HepG2 (cell line): ENCODE data around the gene CSTPP1. TPM values are rescaled to one million over a fixed set of nuclear protein-coding genes. Genes with fewer than 3 reads are reported as not detected.
A peak's percentile ranks its signal among the peaks of the same experiment; 100 is the strongest.

Source experiments
- CHCHD3 ChIP-seq: sonication (generic); formaldehyde crosslinking; IDR thresholded peaks from 2 replicates; pipeline ENCODE4 v1.8.0; 2022; ENCODE audit warnings: mild to moderate bottlenecking, missing genetic modification reagents, moderate library complexity
- ETV5 ChIP-seq: IDR thresholded peaks from 2 replicates; pipeline ENCODE4 v1.6.1; 2018; ENCODE audit warnings: missing biosample characterization, missing genetic modification reagents, inconsistent platforms, borderline replicate concordance
- FOXJ3 ChIP-seq: sonication (generic); formaldehyde crosslinking; IDR thresholded peaks from 2 replicates; pipeline ENCODE4 v1.4.0; 2020; ENCODE audit warnings: missing genetic modification reagents, mild to moderate bottlenecking, borderline replicate concordance
- HOXA7 ChIP-seq: sonication (generic); formaldehyde crosslinking; IDR thresholded peaks from 2 replicates; pipeline ENCODE4 v1.8.1; 2022; ENCODE audit warnings: mild to moderate bottlenecking, missing genetic modification reagents, moderate library complexity
- NR2F2 ChIP-seq: IDR thresholded peaks from 2 replicates; pipeline ENCODE4 v1.6.1; 2012; ENCODE audit warnings: low read depth, inconsistent platforms, borderline replicate concordance
- SNRNP70 ChIP-seq: fragments of 200-400 bp; formaldehyde crosslinking; IDR thresholded peaks from 2 replicates; pipeline ENCODE4 v1.6.1; 2017; ENCODE audit warnings: mild to moderate bottlenecking, low read depth, low read length, moderate library complexity
- ZFP62 ChIP-seq: sonication (generic); formaldehyde crosslinking; IDR thresholded peaks from 2 replicates; pipeline ENCODE4 v1.4.0; 2020; ENCODE audit warnings: missing genetic modification reagents
- ZNF101 ChIP-seq: sonication (generic); formaldehyde crosslinking; IDR thresholded peaks from 2 replicates; pipeline ENCODE4 v1.4.0; 2020; ENCODE audit warnings: mild to moderate bottlenecking, low read depth, missing genetic modification reagents, borderline replicate concordance
- ZNF121 ChIP-seq: sonication (generic); formaldehyde crosslinking; IDR thresholded peaks from 2 replicates; pipeline ENCODE4 v1.5.0; 2020; ENCODE audit warnings: mild to moderate bottlenecking, missing genetic modification reagents
- ZNF143 ChIP-seq: sonication (generic); formaldehyde crosslinking; IDR thresholded peaks from 2 replicates; pipeline ENCODE4 v1.4.0; 2020; ENCODE audit warnings: missing genetic modification reagents
- ZNF256 ChIP-seq: sonication (generic); formaldehyde crosslinking; conservative IDR thresholded peaks from 2 replicates; pipeline ENCODE4 v1.4.0; 2020; ENCODE audit warnings: missing genetic modification reagents
- ZNF263 ChIP-seq: sonication (generic); formaldehyde crosslinking; IDR thresholded peaks from 2 replicates; pipeline ENCODE4 v1.4.0; 2020; ENCODE audit warnings: missing genetic modification reagents
- ZNF530 ChIP-seq: sonication (generic); formaldehyde crosslinking; IDR thresholded peaks from 2 replicates; pipeline ENCODE4 v1.5.0; 2020; ENCODE audit warnings: low read depth, mild to moderate bottlenecking, missing genetic modification reagents
- ZNF552 ChIP-seq: sonication (generic); formaldehyde crosslinking; IDR thresholded peaks from 2 replicates; pipeline ENCODE4 v1.9.0; 2022; ENCODE audit warnings: missing genetic modification reagents, mild to moderate bottlenecking, borderline replicate concordance
- ZNF556 ChIP-seq: sonication (generic); formaldehyde crosslinking; IDR thresholded peaks from 2 replicates; pipeline ENCODE4 v1.4.0; 2020; ENCODE audit warnings: mild to moderate bottlenecking, missing genetic modification reagents, borderline replicate concordance
- ZNF780A ChIP-seq: sonication (generic); formaldehyde crosslinking; IDR thresholded peaks from 2 replicates; pipeline ENCODE4 v1.8.0; 2022; ENCODE audit warnings: mild to moderate bottlenecking, missing genetic modification reagents, moderate library complexity
- ZNF879 ChIP-seq: sonication (generic); formaldehyde crosslinking; IDR thresholded peaks from 2 replicates; pipeline ENCODE4 v1.8.1; 2023; ENCODE audit warnings: missing genetic modification reagents
- ZSCAN9 ChIP-seq: IDR thresholded peaks from 2 replicates; pipeline ENCODE4 v1.6.1; 2016; ENCODE audit warnings: borderline replicate concordance
- polyA plus RNA-seq, 8 experiments: library from polyadenylated mRNA; depleted of rRNA in 3 of 8; stranded (reverse) in 7 of 8; unstranded in 1 of 8; fragments of >200 nt; fragmentation: Illumina TruSeq in 4 of 8; extraction: Trizol in 4 of 8; gene quantifications; 2 replicates each; pipeline versions ENCODE4 v1.2.1 to v1.2.3, GENCODE V29; 2011 to 2016; ENCODE audit warnings: low read depth in 4 of 8, missing spikeins in 1 of 8, mixed read lengths in 1 of 8; ENCODE audit not compliant: insufficient read depth in 1 of 8
- total RNA-seq, 5 experiments: library from RNA; depleted of rRNA; stranded (reverse); fragments of >200 nt; fragmentation: Illumina TruSeq; extraction: Trizol; gene quantifications; 2 replicates each; pipeline ENCODE4 v1.2.3, GENCODE V29; 2016; ENCODE audit warnings: low read depth in 1 of 5
- TF ChIP-seq, protein P1 (sequence below): fragments of 450-650 bp; IDR thresholded peaks from 2 replicates; pipeline ENCODE4 v1.6.1; 2017
- TF ChIP-seq, protein P2 (sequence below): sonication (generic); formaldehyde crosslinking; IDR thresholded peaks from 2 replicates; pipeline ENCODE4 v1.5.0; 2020; ENCODE audit warnings: missing genetic modification reagents, mild to moderate bottlenecking, borderline replicate concordance
- TF ChIP-seq, protein P3 (sequence below): sonication (generic); formaldehyde crosslinking; IDR thresholded peaks from 2 replicates; pipeline ENCODE4 v1.5.1; 2020; ENCODE audit warnings: missing genetic modification reagents, mild to moderate bottlenecking, borderline replicate concordance
- TF ChIP-seq, protein P4 (sequence below): sonication (generic); formaldehyde crosslinking; IDR thresholded peaks from 2 replicates; pipeline ENCODE4 v1.5.1; 2020; ENCODE audit warnings: missing genetic modification reagents, mild to moderate bottlenecking, borderline replicate concordance
- TF ChIP-seq, protein P5 (sequence below): sonication (generic); formaldehyde crosslinking; IDR thresholded peaks from 2 replicates; pipeline ENCODE4 v1.5.0; 2020; ENCODE audit warnings: mild to moderate bottlenecking, low read depth, missing genetic modification reagents, borderline replicate concordance

Gene CSTPP1
- total and polyA plus RNA-seq, 2 of the 13 experiments (the other 11 are each of a cell fraction or from before 2014, with no cell fraction given), result 12.3 to 14.6 TPM

DNA sequence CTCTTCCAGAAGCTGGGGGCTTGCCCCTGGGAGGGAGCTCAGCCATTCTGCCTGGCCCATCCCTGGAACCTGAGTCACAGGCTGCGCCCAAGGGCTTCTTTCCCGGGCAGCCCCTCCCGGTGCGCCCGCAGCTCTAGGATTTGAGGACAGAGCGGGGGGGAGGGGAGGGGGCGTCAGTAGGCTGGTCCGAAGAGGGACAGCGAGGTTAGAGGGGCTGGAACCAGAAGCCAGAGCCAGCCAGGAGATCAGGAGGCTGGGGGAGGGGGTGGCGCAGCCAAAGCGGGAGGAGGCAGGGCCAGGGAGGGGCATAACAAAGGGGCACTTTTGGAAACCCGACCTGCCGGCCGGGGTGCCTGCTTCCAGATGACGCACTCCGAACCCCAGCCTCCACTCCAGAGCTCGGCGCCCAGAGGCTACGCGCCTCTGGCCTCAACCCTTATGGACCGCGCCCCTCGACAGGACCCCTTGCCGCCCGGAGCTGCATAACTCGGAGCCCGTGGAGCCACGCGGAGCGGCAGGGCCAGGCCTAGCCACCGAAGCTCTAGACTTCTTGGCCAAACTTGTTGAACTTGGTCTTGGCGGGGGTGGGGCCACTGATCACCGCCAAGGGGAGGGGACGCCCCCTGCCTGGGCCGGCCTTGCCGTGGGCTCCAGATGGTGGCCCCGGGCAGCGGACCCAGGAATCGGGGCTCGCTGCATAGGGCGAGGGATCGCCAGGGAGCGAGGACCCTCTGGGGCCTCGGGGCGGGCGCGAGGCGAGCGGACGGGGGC lies 248.9 kb downstream of the CSTPP1 start (continued):
- TF ChIP-seq ETV5 (no peak), ZNF879 (CRISPR knock-in tag) (no peak), ZNF552 (CRISPR knock-in tag) (no peak; the same call in 1 of the 2 replicates), FOXJ3 (no peak), ZNF780A (CRISPR knock-in tag) (0 out of 2 replicates have a peak, but pooled peaks have one; percentile 19), ZNF101 (CRISPR knock-in tag) (peak; percentile 23; the same call in 1 of the 2 replicates), ZNF143 (CRISPR knock-in tag) (no peak), ZFP62 (CRISPR knock-in tag) (no peak), HOXA7 (no peak), ZNF556 (CRISPR knock-in tag) (no peak), ZNF530 (CRISPR knock-in tag) (no peak), ZNF263 (peak; percentile 25; the same call in 1 of the 2 replicates), CHCHD3 (CRISPR knock-in tag) (no peak), SNRNP70 (no peak), ZNF256 (CRISPR knock-in tag) (no peak), ZSCAN9 (CRISPR knock-in tag) (0 out of 2 replicates have a peak, but pooled peaks have one; percentile 22), NR2F2 (no peak), ZNF121 (CRISPR knock-in tag) (no peak; the same call in none of the 2 replicates)
- TF ChIP-seq, protein P1, sequence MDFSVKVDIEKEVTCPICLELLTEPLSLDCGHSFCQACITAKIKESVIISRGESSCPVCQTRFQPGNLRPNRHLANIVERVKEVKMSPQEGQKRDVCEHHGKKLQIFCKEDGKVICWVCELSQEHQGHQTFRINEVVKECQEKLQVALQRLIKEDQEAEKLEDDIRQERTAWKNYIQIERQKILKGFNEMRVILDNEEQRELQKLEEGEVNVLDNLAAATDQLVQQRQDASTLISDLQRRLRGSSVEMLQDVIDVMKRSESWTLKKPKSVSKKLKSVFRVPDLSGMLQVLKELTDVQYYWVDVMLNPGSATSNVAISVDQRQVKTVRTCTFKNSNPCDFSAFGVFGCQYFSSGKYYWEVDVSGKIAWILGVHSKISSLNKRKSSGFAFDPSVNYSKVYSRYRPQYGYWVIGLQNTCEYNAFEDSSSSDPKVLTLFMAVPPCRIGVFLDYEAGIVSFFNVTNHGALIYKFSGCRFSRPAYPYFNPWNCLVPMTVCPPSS, result no peak
- TF ChIP-seq, protein P2, sequence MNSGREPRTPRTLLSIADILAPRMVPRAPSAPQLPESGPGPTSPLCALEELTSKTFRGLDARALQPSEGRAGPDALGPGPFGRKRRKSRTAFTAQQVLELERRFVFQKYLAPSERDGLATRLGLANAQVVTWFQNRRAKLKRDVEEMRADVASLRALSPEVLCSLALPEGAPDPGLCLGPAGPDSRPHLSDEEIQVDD (CRISPR knock-in tag), result no peak
- TF ChIP-seq, protein P3, sequence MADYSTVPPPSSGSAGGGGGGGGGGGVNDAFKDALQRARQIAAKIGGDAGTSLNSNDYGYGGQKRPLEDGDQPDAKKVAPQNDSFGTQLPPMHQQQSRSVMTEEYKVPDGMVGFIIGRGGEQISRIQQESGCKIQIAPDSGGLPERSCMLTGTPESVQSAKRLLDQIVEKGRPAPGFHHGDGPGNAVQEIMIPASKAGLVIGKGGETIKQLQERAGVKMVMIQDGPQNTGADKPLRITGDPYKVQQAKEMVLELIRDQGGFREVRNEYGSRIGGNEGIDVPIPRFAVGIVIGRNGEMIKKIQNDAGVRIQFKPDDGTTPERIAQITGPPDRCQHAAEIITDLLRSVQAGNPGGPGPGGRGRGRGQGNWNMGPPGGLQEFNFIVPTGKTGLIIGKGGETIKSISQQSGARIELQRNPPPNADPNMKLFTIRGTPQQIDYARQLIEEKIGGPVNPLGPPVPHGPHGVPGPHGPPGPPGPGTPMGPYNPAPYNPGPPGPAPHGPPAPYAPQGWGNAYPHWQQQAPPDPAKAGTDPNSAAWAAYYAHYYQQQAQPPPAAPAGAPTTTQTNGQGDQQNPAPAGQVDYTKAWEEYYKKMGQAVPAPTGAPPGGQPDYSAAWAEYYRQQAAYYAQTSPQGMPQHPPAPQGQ (CRISPR knock-in tag), result no peak
- TF ChIP-seq, protein P4, sequence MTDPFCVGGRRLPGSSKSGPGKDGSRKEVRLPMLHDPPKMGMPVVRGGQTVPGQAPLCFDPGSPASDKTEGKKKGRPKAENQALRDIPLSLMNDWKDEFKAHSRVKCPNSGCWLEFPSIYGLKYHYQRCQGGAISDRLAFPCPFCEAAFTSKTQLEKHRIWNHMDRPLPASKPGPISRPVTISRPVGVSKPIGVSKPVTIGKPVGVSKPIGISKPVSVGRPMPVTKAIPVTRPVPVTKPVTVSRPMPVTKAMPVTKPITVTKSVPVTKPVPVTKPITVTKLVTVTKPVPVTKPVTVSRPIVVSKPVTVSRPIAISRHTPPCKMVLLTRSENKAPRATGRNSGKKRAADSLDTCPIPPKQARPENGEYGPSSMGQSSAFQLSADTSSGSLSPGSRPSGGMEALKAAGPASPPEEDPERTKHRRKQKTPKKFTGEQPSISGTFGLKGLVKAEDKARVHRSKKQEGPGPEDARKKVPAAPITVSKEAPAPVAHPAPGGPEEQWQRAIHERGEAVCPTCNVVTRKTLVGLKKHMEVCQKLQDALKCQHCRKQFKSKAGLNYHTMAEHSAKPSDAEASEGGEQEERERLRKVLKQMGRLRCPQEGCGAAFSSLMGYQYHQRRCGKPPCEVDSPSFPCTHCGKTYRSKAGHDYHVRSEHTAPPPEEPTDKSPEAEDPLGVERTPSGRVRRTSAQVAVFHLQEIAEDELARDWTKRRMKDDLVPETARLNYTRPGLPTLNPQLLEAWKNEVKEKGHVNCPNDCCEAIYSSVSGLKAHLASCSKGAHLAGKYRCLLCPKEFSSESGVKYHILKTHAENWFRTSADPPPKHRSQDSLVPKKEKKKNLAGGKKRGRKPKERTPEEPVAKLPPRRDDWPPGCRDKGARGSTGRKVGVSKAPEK, result no peak
- TF ChIP-seq, protein P5, sequence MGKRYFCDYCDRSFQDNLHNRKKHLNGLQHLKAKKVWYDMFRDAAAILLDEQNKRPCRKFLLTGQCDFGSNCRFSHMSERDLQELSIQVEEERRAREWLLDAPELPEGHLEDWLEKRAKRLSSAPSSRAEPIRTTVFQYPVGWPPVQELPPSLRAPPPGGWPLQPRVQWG, result no peak
